Activated gamma-delta T cell treated with Interleukin-2 at 50 U/mL for 16 hours (primary cell): ENCODE results near the gene ZNF407.
A peak's percentile ranks its signal among the peaks of the same experiment; 100 is the strongest.

ENCODE experiments used
- DNase-seq: peaks from one replicate; pipeline ENCODE4 v3.0.0-alpha.2; 2020

ZNF407 gene

DNA sequence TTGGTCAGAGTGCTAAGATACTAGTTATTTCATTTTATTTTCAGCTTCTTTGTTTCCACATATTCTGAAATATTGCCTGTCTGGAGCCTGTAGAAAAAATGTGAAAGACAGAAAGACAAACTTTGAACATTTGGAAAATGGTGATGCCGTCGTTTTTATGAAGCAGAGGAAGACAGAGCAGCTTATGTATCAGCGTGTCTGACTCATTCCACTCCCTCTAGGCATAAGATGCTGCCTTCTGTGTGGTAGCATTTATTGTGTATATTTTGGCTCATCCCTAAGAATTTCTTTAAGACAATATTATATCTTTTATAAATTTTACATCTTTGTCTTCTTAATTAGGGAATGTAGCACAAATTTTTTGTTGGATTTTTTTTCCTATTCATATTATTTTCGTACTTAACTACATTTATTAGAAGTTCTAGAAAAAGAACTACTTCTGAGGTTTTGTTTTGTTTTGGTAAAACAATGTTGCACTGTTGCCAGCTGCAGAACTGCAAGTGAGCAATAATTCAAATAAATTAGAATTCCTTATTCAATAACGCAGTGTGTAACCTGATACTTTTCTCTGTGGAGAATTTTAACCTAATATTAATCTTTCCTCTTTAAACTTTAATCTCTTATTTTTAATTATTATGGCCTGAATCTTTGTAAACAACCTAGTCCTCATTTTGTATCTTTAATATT lies 300.4 kb downstream of the ZNF407 start:
- DNase-seq, result no peak

DNA sequence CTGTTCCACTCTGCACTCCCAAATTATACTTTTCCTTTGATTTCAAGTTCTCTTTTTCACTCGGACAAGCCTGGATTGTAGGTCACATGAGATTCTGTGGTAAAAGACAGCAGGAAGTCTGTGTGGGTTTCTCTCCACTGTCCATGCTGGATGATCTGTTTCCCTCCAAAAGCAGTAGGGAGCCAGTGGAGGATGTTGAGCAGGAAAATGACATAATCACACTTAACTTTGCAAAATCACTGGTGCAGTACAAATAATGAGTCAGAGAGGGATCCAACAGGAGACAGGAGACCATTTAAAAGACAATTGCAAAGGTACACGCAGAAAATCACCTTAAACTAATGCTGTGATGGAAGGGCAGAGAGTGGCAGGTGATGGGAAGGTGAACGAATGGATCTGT lies 301.3 kb downstream of the ZNF407 start:
- no peak for DNase-seq

DNA sequence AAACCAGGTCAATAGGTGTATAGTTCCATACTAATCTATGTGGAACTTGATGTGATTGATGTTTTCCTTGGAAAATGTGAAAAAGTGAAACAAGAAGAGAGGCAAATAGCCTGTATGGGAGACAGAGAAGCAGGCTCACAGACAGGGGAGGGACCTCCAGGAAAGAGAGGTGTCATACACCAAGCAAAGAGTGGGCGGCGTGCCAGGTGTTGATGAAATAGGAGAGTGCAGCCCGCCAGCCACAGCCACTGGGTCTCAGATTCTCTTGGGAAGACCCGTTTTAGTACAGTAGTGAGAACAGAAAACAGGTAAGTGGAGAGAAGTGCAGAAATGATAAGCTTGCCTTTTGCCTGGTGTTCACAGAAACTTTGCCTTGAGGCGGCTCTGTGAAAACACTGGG lies 301.9 kb downstream of the ZNF407 start:
- DNase-seq, result no peak

GRCh38 chr18:74901362-74902146 lies 303.9 kb downstream of the ZNF407 start:
- no peak for DNase-seq

- no peak for DNase-seq
These were observed 304.4 kb downstream of the ZNF407 start for GRCh38 chr18:74902147-74902455.

DNA sequence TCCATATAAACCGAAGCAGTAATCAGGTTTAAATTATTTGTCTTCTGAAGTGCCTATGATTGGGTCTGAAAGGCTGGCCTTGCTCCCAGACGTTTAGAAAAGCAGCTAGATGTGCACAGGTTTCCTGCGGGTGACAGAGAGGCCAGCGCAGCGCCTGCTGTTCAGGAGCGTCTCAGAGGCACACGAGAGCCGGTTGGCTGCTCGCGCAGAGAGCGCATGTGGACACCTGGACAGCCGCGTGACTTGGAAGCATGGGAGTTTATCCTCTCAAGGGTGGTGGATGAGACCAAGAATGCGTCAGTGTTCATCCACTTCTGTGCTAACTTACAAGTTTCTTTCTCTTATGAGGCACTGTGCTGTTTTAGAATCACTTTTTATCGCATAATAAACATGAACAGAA lies 307.6 kb downstream of the ZNF407 start:
- no peak for DNase-seq

DNA sequence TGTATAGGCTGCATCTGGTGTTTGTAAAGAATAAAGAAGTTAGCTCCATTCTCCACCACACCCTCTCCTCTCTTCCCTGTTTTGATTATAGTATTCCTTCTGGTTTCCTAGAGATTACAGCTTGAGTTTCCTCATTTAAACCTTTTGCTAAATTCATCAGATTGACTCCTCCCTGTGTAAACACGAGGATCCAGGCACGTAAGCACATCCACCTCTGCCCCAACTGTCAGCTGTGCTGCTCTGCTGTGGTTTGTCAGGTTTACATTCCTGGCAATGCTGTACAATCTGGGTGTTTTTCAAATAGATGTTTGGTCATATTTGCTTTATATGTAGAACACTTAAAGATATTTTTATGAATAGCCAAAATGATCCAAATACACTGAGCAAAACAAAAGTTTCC lies 308.5 kb downstream of the ZNF407 start:
- DNase-seq, result no peak

DNA sequence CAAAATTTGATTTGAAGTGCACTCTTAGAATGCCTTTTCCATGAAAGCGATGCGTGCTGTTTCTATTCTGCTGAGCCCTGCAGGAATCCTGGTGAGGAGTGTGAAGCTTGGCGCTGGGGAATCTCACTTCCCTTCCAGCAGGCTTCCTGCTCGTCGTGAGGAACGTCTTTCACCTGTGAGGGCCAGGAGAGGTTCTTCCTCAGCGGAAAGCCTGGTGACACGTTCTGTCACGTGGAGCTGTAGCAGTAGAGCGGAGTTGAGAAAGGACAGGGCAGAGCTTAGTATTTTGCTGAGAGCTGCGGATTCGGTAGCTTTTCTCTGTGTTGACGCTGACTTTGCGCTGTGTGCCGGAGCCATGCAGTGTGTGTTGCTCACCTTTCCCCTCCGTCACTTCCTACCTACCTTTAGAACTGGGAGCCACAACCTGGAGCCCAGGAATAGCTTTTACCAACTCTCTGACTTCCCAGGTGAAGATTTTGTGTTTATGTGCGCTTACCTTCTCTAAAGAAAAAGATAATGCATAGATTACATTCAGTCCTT lies 316.5 kb downstream of the ZNF407 start:
- no peak for DNase-seq

GRCh38 chr18:74914648-74915047 lies 317.0 kb downstream of the ZNF407 start:
- no peak for DNase-seq

DNA sequence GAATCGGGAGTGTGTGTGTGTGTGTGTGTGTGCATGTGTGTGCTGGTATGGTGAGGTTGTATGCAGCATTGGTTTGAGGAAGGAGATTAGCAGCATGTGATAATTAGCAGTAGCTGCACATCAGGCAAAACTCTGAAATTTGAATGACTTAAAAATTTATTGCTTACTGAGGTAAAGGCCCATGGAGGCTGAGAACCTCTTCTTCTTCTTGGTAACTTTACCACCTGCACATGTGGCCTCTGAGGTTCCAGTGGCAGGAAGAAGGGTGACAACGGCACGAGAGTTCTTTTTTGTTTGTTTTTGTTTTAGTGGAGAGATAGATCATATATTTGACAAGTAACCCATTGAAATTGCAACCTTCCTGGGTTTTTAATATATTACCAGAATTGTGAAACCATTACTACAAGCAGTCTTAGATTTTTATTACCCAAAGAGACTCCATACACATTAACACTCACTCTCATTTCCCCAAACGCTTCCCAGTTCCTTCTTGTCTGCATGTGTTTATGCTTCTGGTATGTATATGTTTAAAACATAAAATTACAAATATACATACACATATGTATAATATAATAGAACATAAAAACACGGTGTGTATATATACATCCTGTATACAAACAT lies 319.2 kb downstream of the ZNF407 start:
- DNase-seq, result peak; percentile 18

DNA sequence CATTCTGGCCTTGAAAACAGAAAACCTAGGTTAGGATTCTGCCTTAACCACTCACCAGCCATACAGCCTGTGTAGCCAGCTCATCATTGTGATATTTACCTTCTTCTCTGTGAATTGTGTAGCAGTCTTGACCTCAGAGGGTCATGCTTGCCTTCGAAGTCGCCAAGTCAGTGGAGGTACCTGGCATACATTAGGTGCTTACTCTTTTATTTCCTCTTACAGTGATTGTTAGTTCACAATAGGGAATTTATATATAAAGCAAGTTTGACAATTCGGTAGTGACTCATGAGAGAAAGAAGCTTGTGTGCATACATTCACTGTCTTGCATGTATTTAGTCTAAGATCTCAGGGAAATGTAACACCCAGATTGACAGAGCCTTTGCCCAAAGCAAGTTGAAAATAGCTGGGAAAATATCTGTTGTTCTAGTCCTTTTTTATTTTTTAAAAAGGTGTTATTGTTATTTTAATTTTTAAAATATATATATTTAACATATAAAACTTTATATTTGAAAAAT lies 320.7 kb downstream of the ZNF407 start:
- no peak for DNase-seq

DNA sequence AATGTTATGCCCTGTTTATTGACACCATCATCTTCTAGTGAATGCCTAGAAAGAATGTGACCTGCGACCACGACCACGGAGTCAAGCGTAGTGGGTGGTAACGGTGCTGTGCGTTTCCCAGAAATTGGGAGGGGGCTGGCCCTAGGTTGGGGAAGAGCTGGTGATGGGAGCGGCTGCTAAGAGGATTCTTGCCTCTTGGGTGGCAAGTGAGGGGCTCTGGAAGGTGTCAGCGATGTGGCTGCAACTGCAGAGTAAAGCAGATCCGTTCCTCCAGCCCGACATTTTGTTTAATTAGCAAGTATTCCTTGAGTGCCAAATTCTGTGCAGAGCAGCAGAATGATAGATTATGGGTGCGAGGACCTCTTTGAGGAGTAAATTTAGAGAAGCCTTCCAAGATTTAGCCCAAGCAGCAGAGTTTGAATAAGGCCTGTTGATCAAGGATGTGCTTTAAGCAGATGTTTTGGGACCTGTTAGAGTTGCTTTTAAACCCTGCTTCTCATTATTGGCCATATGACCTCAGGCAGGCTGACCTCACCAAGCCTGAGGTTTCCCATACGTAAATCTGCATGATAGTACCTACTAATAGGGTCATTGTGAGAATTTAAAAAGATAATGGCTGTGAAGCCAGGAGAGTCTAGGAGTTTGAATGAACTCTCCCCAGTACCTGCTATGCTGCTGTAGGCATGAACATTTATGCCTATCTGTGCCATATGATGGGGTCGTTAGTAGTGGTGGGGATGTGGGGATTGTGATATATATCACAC lies 323.6 kb downstream of the ZNF407 start:
- no peak for DNase-seq

DNA sequence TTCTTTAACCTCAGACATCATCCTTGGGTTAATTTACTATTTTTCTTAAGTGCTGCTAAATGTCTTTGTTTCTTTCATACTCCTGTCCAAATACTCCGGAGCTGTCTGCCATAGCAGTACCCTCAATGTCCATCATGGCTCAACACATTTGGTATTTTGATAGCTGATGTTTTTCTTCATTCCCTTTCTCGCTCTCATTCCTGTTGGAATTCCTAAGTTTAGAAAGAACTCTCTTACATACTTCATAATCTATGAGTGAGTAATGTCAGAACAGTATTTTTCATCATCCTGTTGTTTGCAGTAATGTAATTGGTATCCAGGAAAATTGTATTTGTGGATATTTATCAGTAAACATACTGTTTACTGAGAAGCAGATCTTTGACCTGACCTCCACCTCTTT lies 328.4 kb downstream of the ZNF407 start:
- no peak for DNase-seq

GRCh38 chr18:74928194-74928968 lies 330.7 kb downstream of the ZNF407 start:
- no peak for DNase-seq

DNA sequence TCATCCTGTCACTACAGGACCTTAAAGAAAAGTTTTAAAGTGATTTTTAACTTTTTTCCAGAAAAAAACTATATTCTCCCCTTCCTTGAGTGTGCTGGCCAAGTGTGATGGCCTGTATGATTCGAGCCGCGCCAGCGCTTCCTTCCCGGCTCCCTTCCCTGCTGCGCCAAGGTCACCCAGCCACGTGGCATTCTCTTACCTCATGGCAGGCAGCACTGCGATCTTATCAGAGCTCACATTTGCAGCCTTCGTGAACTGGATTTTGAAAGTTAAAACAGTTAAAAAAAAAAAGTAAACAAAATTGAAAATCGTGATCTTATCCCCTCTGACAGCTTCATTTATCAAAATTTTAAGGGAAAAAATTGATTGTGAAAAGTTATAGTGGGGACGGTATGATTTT lies 331.4 kb downstream of the ZNF407 start:
- DNase-seq, result no peak

DNA sequence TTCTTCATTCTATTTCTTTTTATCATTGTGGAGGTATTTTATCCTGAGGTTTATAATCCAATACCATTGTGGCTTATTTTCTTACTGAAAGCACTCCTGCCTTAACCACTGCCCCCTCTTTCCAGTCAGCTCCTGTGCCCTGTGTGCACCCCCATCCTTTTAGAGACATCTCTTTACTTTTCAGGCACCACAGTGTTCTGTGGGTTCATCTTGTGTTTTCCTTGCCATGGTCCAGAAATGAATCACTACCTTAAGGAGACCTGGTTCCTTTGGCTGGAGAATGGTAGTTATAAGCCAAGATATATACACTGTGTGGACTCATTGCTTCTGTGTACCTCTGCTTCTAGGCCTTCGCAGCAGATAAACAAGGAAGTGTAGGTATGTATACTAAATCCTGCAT lies 332.9 kb downstream of the ZNF407 start:
- DNase-seq, result no peak

GRCh38 chr18:74933930-74934329 lies 336.3 kb downstream of the ZNF407 start:
- no peak for DNase-seq

DNA sequence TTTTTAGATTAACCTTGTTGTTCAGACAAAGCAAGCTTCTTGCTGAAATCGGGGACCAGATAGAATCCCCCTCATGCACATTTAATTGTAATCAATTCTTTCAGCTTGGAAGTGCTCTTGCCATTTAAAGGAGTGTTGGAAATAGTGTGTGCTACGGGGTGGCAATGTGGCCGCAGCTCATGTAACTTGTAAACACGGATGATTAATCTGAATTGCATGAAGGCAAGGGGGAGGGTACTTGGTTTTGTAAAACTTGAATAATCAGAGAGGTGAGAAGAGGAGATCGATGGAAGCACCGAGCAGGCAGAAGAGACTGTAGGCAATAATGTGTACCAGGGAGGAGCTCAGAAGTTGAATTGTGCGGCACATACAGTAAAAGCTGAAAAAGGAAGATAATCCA lies 337.8 kb downstream of the ZNF407 start:
- no peak for DNase-seq

- no peak for DNase-seq
These were observed 338.7 kb downstream of the ZNF407 start for GRCh38 chr18:74936343-74936742.

- DNase-seq, result no peak
These were observed 339.6 kb downstream of the ZNF407 start for GRCh38 chr18:74937291-74937690.

DNA sequence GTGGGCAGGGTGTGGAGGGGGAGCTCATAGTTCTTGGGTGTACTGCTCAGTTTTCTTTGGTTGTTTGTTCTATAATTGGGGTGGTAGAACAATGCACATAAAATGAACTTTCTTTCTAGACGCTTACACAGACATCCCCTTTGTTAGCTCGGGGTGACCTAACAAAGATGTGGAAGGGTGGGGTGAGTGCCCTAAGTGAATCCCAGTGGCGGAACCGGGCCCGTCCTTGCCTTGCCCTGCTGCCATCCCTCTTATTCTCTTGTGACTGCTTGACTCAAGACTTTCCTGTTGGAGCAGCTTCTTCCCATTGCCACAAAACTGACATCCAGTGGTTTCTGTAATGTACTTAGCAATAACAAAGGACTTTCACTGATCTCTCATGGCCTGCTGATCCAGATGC lies 343.2 kb downstream of the ZNF407 start:
- DNase-seq, result no peak

- no peak for DNase-seq
These were observed 344.7 kb downstream of the ZNF407 start for GRCh38 chr18:74942319-74942910.
